Thyroid gland (tissue), 4 donors: ENCODE results near the gene MAGI2.

Experiments
- CTCF ChIP-seq, 6 experiments: fragments of 200-600 bp in 3 of 6; fragments of 450-650 bp in 3 of 6; sonication (generic) in 3 of 6; IDR thresholded peaks; one replicate each; pipeline ENCODE4 v1.5.1; 2016 to 2019; ENCODE audit warnings: antibody characterized with exemption in 6 of 6, mild to moderate bottlenecking in 2 of 6, inconsistent platforms in 1 of 6, moderate library complexity in 1 of 6
- POLR2A ChIP-seq, 2 donors: fragments of 450-650 bp; IDR thresholded peaks; one replicate each; pipeline ENCODE4 v1.6.1; 2017; ENCODE audit warnings: antibody characterized with exemption in 2 of 2, mild to moderate bottlenecking in 2 of 2, moderate library complexity in 1 of 2

GRCh38 chr7:78794101-78794500 is 659.4 kb downstream of the MAGI2 start:
- TF ChIP-seq CTCF (IDR thresholded peaks at IDR 0.05) (no peak), POLR2A (IDR thresholded peaks at IDR 0.05) (no peak)
